GM21786 (cell line): ENCODE data around the gene DLG4.
"Not testable (repeated sequence)": the region's sequence is repeated elsewhere in the genome, so short reads cannot be mapped to it uniquely, and the experiment has no call there.

Source experiments
- ATAC-seq: cut with Tn5 transposase; IDR thresholded peaks from one replicate; pipeline ENCODE4 v1.9.1; 2021; ENCODE audit not compliant: unreplicated experiment

The DLG4 gene

DNA sequence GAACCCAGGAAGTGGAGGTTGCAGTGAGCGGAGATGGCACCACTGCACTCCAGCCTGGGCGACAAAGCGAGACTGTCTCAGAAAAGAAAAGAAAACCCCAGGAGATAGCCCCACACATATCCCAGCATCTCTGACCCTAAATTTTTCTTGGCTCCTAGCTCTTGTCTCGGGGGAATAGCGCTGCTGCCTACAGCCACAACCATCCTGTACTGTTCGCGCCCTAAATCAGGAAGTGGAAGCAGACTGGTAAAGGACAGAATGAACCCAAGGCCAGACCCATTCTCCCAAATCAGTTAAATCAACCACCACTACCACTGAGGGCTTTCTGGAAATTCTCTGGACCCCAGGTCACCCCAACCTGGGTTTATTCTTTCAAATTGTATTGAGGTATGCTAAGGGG lies 30.2 kb upstream of the DLG4 start:
- ATAC-seq: no peak

DNA sequence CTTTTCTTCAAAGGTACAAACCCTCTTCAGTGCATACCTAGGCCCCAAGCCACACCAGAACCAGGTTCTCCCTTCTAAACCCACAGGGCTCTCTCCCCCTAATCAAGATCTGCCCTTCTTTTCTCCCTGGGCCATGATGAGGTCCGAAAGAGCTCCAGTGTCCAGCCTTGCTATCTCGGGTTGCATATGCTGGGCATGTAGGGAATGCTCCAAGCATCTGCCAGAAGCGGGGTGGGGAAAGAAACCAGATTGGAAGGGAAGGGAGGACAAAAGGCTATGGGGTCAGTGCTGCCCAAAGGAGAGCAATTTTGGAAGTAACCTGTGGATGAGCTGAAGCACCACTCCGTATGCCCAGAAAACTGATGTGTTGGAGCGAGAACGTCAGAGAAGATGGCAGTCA lies 29.6 kb upstream of the DLG4 start:
- ATAC-seq: no peak

DNA sequence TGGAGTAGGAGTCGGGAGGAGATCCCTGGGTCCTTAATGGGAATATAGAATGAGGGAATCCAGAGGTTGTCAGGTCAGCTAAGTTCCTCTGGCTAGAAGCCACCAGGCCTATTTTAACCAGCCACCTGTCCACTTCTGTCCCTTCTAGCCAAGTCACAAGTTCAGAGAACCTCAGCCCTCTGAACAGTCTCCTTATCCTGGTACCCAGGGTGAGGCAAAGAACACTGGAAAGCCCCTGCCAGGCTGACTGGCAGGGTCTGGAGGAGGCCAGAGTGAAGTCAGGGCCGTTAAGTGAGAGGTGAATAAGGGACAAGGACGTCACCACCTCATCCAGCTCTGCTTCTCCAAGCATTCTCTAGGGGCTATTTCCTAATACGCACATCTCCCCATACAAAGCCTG lies 29.2 kb upstream of the DLG4 start:
- ATAC-seq: no peak

DNA sequence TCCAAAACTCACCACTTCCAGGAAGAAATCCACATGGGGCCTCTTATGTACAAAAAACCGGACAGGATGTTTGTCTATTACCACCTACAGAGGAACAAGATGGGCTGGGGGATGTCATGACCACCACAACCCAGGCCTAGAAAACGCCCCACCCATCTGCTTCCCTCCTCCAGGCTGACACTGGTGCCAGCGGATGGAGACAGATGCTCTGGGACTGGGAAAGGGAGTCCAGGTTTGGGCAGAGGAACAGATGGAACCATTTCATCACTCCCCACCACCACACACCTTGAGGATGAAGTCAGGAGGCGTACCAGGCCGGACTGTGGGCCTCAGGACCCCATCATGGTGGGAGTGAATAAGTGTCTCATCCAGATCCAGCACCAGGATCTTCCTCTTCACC lies 27.1 kb upstream of the DLG4 start:
- ATAC-seq: no peak

DNA sequence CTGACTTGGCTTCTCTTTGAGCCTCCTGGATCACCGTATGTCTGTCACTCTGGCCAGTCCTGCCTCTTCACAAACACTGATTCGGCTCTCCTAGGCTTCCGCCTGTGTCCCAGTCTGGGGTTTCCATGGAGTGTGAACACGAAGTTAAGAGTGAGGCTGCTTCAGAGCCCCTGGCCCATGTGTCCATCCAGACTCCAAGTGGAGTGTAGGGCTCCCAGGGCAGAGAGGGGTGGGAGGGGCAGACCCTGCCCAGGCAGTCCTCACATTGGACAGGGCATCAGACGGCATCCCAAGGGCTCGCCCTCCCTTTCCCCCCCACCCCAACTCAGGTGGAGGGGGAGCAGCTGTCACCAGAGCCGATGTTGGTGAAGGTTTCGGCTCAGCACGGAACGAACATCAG lies 24.2 kb upstream of the DLG4 start:
- ATAC-seq: not testable (repeated sequence)

DNA sequence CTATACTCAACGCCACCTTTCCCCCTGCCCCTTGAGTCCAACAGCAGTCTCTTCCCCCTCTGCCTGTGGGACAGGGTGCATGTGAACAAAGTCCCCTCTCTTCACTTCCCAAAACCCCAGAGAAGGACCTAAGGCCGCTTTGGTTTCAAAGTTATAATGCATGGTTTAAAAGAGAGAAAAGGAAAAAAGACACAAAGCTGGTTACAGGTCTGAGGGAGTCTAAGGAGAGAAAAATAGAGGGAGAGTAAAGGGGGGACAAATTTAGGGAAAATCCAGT lies 23.8 kb upstream of the DLG4 start:
- ATAC-seq: no peak

DNA sequence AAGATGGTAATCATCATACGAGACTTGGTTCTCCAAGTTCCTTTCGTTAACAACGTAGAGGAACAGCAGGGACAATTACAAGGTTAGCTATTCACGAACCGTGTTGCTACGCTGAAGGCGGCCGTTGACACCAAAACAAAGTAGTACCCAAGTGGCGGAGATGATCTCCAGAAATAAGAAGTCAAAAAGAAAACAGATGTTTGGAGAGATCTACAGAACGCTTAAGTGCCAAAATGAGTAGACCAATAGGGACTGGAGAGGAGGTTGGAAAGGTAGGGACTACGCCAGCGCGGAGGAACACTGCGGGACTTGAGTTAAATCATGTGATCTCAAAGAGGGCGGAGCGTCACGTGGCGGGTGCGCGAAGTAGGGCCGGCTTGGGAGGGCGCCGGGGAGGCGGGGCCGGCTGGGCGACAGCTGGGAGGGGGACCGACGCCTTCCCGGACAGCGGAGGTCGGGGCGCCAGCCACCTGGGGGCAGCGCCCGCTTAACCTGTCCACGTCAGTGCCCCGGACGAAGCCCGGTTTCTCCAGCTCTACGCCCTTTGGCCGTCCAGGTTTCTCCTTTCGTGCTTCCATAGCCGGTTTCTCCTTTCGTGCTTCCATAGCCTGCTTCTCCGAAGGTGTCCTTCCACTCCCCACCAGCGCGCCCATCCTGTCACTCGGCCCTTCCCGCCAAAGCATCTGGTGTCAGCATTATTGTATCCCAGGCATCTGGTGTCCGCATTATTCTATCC lies 23.2 kb upstream of the DLG4 start:
- peak; percentile 34 for ATAC-seq

DNA sequence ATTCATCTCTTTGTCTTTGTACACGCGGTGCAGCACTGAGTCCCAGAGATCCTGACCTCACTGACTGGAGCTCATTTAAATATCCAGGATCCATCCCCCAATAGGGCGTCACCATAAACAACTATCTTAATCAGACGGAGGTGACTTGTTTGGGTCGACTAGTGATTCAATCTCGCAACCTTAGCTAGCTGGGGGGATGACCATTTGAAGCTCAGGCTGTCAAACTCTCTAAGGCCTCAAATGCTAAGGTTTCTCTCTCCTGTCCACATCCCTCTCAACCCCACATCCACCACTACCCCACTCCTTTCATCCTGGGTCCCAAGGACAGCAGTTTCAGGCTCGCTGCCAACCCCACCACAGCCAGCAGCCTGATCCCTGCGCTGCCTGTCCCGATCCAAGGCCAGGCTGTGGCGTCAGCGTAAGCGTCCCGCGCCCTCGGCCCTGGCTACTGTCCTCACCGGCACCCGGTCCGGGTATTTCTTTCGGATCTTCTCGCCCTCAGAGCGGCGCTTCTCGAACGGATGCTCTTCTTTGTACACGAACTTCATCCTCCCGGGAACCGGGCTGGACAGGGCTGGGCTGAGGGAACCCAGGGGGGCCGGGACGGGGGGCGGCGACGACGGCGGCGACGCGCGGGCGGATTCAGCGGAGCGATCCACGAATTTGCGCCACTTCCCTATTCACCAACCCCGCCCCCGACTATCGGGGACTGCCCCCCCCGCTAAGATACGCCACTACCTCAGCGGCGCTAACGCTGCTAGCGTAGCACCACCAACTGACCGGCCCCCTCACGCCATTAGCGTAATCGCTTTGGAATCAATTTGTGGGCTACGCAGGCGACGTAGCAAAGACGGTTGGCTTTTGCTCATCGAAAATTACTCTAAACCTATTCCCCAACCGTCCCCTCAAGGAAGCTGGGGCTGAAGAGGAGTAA lies 22.4 kb upstream of the DLG4 start, which contains the start of gene GABARAP:
Gene GABARAP (minus strand): TSS at position 667 of the 934 bp plus-strand sequence. CDS start 119 bp downstream, at position 548.
- ATAC-seq: no peak

DNA sequence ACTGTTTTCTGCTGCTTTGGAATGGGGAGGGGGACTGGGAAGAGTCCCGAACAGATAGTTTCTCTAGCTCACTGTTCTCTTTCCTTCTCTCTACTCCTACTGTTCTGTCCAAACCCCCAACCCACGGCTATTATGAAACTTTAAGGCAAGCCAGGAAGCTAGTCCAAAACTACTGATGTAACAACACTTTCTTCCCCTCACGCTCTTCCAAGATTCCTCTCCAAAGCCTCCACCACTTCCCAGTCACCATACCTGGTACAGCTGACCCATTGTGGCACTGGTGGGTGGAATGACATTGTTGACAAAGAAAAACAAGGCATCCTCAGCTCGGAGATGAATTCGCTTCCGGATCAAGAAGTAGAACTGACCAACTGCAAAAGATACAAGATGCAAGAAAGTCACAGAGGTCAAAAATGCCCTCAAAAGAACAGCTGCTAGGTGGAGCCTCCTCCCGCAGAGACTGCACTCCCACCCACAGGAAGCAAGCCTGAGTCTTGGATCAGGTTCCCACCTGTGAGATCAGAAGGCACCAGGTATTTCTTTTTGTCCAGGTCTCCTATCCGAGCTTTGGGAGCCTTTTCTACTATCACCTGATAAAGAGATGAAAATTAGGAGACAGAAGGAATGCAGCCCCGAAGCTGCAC lies 21.6 kb upstream of the DLG4 start:
- ATAC-seq: no peak

DNA sequence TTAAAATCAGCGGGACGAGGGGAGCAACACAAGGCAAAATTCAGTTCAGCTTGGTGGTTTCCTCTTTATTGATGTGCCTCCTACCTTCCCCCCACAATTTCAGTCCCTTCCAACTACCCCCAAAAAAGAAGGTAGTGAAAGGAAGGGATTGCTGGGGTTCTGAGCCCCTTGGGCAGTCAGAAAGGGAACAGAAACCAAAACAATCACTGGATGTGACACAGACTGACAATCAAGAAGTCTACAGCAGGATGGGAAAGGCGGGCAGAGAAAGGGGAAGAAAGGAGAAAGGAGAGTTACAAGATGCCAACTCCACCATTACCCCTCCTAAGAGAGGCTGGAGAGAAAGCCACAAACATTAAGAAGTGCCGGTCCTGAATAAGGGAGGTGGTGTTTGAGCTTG lies 20.7 kb upstream of the DLG4 start:
- no peak for ATAC-seq

DNA sequence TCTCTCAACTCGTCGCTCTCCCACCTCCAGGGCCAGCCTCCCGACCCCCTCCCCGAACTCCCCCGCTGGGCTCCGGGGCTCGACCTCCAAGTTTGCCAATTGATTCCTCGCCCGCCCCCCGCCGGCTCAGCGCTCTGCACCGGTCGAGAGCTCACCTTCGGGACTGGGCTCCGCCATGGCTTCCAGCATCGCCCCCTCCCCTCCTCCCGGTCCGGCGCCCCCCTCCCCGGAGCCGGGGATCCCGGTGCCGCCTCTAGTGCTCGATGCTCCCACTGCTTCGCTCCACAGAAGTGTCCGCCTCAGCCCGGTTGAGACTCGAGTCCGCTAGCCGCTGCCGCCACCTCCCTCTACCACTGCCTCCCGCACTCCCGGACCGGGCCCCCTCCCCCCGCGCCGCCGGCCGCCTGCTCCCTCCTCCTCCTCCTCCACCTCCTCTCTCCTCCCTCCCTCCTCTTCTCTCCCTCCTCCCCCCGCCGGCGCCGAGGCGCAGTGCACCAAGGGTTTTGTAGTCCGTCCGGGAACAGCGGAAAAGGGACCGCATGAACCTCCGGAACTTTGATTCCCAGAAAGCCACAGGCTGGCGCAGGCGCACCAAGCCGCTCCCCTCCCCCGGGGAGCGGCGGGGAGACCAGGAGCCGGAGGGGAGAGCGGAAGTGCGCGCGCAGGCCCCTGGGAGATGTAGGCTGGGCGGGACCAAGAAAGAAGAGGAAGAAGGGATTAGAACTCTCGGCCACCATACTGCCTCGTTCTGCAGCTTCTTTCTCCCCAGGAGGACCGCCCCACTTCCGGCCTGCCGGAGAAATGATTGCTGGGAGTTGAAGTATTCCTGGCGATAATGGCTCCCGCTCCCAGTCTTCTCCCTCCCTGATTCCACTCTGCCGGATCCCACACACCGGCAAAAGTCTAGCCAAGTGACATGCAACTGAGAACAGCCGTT lies 19.7 kb upstream of the DLG4 start, which contains the start of gene PHF23:
Gene PHF23 (minus strand): TSS at position 367 of the 937 bp plus-strand sequence. CDS start 178 bp downstream, at position 189.
- peak; percentile 55 for ATAC-seq

DNA sequence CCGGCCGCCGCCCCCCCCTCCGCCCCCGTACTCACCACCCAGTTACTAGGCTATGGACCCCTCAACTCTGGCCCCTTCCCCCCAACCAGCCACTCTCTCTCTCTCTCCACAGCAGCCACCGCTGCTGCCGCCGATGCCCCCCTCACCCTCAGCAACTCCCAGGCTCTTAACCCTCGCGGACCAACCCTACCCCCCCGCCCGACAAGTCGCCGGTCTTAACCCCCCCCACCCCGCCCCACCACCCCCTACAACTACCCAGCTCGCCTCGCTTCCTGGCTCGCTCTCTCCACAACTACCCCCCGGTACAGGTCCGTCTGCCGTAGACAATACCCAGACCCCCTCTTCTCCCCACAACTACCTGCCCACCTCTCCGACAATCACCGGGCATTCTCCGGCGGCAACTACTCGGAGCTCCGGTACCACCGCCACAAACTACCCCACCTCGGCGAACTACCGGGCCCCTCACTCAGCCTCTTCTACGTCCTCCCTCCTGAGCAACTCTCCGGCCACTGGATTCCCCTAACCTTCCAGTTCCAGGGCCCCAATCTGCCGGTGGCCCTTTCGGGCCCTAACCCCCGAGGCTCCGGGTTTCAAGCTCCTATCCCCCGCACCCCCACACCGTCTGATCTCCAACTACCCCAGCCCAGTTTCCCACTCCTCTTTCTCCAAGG lies 18.9 kb upstream of the DLG4 start:
- ATAC-seq: no peak

DNA sequence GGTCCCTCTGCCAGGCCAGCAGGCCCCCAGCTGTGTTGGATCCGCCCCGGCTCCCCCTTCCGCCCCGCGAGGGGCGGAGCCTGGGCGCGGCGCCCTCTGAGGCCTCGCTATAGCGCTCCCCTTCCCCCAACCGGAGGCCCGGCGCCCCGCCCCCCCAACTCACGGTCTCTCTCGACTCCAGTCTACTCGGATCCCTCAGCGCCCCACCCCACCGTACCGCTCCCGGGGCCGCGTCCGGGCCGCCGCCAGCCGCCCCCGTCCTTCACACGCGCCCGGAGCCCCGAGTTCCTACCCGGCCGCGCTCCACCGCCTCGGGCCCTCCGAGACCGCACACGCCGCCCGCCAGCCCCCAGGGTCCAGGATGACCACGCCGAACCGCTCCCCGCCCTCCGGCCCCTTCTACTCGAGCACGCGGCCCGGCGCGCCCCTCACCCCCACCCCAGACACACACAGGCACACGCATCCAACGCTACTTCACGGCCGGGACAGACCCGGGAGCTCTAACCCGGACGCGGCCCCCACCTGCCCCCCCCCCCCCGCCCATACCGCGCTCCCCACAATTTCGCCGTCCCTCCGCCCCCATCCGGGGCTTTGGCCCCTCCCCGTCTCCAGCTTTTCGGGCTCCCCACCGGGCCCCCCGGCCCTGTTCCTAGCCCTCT lies 18.3 kb upstream of the DLG4 start:
- no peak for ATAC-seq

DNA sequence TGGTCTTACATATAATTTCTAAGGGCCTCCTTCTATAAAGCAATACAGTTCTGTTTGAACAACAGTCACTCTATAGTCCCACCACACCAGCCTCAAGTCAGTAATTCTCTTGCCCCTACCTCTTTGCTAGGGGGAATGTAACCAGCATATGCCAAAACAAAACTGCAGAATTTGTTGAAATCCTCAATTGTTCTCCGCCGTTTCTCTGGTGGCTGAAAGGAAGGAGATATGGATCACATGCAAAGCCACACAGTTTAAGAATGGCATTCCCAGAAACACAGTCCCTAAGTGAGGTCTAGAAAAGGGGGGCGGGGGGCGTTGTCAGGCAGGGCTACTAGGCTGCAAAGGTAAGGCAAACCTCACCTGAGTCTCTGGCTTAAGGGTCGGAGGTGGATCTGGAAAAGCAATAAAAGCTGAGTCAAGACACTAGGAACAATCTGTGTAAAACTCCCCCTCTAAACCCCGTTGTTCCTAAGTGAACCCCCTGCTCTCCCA lies 17.7 kb upstream of the DLG4 start:
- no peak for ATAC-seq

DNA sequence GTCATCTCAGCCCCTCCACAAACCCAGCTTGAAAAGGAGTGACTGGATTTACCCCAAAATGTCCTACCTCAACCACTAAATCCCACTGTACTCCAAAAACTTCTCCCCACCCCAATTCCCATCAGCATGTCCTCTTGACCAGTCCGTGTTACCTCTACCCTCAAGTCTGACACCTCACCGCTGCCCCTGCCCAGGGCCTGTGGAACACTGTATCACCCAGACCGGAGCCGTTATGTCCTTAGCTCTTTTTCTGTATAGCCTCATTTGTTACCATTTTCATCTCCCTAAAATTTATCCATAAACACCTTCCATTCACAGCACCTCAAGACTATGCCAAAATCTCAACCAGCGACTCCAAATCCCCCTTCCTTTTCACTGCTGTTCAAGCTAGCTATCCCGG lies 17.2 kb upstream of the DLG4 start:
- no peak for ATAC-seq

DNA sequence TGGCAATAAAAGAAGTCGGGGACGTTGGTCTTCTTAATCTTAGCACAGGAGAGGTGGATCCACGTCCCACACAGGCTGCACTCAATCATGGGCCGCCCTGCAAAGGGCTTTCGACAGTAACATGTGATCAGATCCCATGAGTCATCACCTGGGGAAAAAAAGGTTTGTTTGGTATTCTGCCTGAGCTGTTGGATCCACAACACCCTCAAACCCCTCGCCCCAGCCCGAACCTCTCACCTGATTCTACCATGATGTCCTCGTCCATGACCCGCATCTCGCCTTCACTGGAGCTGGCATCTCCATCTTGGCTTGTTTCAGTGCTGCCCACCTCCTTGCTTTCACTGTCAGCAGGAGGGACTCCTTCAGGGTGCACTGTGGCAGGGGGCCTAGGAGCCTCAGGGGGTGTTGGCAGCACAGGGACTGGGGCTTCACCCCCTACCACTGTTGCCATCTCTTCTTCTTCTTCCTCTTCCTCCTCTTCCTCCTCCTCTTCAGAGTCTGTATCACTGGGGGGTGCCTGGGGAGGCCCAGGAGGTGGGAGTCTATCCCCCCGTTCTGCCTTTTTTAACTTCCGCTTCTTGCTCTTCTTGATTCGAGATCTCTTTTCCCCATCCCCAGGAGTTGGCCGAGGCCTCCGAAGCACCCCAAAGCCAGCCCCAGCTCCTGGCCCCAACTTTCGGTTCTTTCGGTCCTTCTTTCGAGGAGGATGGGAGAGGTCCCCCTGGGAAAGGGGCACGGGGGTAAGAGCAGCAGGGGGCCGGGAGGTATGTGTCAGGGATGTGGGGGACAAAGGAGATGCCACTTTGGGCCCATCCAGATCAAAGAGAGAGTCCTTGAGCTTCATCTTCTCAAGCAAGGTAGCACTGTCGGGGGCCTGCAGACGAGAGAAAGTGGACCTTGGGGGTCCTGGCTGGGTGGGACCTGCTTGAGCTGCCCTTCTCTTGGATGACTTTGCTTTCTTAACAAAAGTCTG lies 16.3 kb upstream of the DLG4 start:
- no peak for ATAC-seq

DNA sequence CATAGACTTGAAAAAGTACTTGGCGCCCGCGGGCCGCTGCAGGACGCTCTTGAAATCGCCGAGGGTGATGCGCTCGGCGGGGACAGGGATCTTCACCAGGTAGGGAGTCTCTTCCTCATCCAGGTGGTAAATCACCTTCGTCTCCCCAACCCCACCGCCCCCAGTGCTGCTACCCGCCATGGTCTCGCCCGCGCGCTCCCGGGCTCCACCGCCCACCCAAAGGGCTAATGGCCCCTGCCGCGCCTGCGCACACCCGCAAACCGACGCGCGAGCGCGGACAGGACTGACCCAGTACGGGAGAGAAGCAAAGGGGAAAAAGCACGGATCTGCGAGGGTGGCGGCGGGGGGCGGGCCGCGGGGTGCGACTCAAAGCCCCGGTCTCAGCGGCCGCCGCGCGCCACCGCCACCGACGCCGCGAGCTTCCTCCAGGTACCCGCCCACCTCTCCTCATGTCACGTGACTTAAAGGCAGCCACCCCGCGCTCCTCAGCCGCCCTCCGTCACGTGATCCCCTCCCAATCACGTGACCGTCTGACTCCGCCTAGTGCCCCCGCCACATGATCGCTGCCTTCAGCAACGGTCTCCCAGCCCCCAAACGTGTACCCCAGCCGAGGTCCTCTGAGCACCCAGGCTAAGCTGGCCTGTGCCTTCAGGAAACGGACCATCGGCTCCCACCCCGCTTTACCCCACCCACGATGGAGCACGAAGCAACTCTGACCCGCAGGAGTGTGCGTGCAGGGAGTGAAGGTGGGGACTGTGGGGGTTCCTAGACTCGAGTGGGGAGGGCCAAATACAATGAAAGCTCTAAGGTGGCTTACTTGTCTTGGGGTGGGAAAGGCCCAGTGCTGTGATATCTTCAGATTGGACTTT lies 14.7 kb upstream of the DLG4 start, which contains the start of gene DVL2:
Gene DVL2 (minus strand): TSS at position 435 of the 869 bp plus-strand sequence. CDS start 255 bp downstream, at position 180.
- ATAC-seq: peak; percentile 46
